ENCODE results near the gene XRCC1. TPM values are rescaled to one million over a fixed set of nuclear protein-coding genes. Genes with fewer than 3 reads are reported as not detected.

XRCC1 gene
- total RNA-seq, 1 donor from 2014 or later: 12.8 TPM

- H3K27me3 ChIP-seq (ENCODE audit: low read depth): no peaks in the 10 kb centered on the region
- H3K4me1 ChIP-seq: peaks cover 27% of the 10 kb centered on the region
- DNase-seq: no peak
- TF ChIP-seq CTCF (IDR thresholded peaks at IDR 0.05; ENCODE audit: borderline replicate concordance): no peak
- H3K27ac ChIP-seq (replicated peaks): no peak overlapping the region
- H3K36me3 ChIP-seq: peaks cover 23% of the 10 kb centered on the region
- no peaks in the 10 kb centered on the region for H3K9me3 ChIP-seq (replicated peaks)
- no peak overlapping the region for H3K4me3 ChIP-seq
- intact Hi-C loops (cut with micrococcal nuclease): no loop called here
Measured at GRCh38 chr19:43616306-43616705, 41.0 kb upstream of the XRCC1 start.

GRCh38 chr19:43612374-43612773, 37.0 kb upstream of the XRCC1 start:
- intact Hi-C loops (cut with micrococcal nuclease): no loop called here
- TF ChIP-seq CTCF (IDR thresholded peaks at IDR 0.05; ENCODE audit: borderline replicate concordance): no peak
- peaks cover 39% of the 10 kb centered on the region for H3K36me3 ChIP-seq
- no peak overlapping the region for H3K27ac ChIP-seq (replicated peaks)
- DNase-seq: no peak
- H3K4me3 ChIP-seq: no peak overlapping the region
- H3K27me3 ChIP-seq (ENCODE audit: low read depth): no peaks in the 10 kb centered on the region
- no peaks in the 10 kb centered on the region for H3K4me1 ChIP-seq
- no peaks in the 10 kb centered on the region for H3K9me3 ChIP-seq (replicated peaks)

- no peaks in the 10 kb centered on the region for H3K9me3 ChIP-seq (replicated peaks)
- no peak for TF ChIP-seq CTCF (IDR thresholded peaks at IDR 0.05; ENCODE audit: borderline replicate concordance)
- H3K27me3 ChIP-seq (ENCODE audit: low read depth): no peaks in the 10 kb centered on the region
- H3K36me3 ChIP-seq: peaks cover 39% of the 10 kb centered on the region
- no peak for DNase-seq
- intact Hi-C loops (cut with micrococcal nuclease): no loop called here
- no peaks in the 10 kb centered on the region for H3K4me1 ChIP-seq
- H3K27ac ChIP-seq (replicated peaks): no peak within 1 kb of the TSS
- no peak within 1 kb of the TSS for H3K4me3 ChIP-seq
Measured at GRCh38 chr19:43611788-43612187, 36.5 kb upstream of the XRCC1 start, which contains the start of gene SRRM5. TSS of gene SRRM5 (plus strand) at chr19:43612088. CDS start at chr19:43612122, 34 bp downstream.

- DNase-seq: no peak
- Histone ChIP-seq H3K9me3 (replicated peaks) (no peaks in the 10 kb centered on the region), H3K4me3 (no peak overlapping the region), H3K27ac (replicated peaks) (no peak overlapping the region), H3K36me3 (peaks cover 39% of the 10 kb centered on the region), H3K27me3 (ENCODE audit: low read depth) (no peaks in the 10 kb centered on the region), H3K4me1 (no peaks in the 10 kb centered on the region)
- no peak for TF ChIP-seq CTCF (IDR thresholded peaks at IDR 0.05; ENCODE audit: borderline replicate concordance)
- intact Hi-C loops (cut with micrococcal nuclease): no loop called here
Measured at GRCh38 chr19:43610493-43610892, 35.2 kb upstream of the XRCC1 start.

- intact Hi-C loops (cut with micrococcal nuclease): no loop called here
- H3K36me3 ChIP-seq: peaks cover 39% of the 10 kb centered on the region
- no peaks in the 10 kb centered on the region for H3K27me3 ChIP-seq (ENCODE audit: low read depth)
- no peak for TF ChIP-seq CTCF (IDR thresholded peaks at IDR 0.05; ENCODE audit: borderline replicate concordance)
- no peak for DNase-seq
- no peaks in the 10 kb centered on the region for H3K9me3 ChIP-seq (replicated peaks)
- no peaks in the 10 kb centered on the region for H3K4me1 ChIP-seq
- H3K27ac ChIP-seq (replicated peaks): no peak overlapping the region
- no peak overlapping the region for H3K4me3 ChIP-seq
Measured at GRCh38 chr19:43609872-43610271, 34.5 kb upstream of the XRCC1 start.
